CD4-positive, CD25-positive, alpha-beta regulatory T cell (primary cell): ENCODE data around the gene BCAN. TPM values are rescaled to one million over a fixed set of nuclear protein-coding genes. Genes with fewer than 3 reads are reported as not detected.
A peak's percentile ranks its signal among the peaks of the same experiment; 100 is the strongest.

ENCODE experiments used
- ATAC-seq, 2 donors: fragments of 150-1000 bp; cut with Tn5 transposase; one replicate each; pipeline ENCODE4 v1.10.0; 2021; ENCODE audit warnings: low read depth in 2 of 2, moderate number of reproducible peaks in 2 of 2, moderate library complexity in 1 of 2
- DNase-seq, 3 donors: peaks; one replicate each; pipeline versions ENCODE4 v3.0.0 to v3.0.0-alpha.2; 2012 to 2022; ENCODE audit warnings: mixed read lengths in 1 of 3
- H3K27ac ChIP-seq: one replicate; pipeline ENCODE4 v1.7.0; 2013; ENCODE audit warnings: mild to moderate bottlenecking, low read length; ENCODE audit not compliant: insufficient read depth, poor library complexity, severe bottlenecking
- H3K27me3 ChIP-seq: one replicate; pipeline ENCODE4 v1.7.0; 2013; ENCODE audit warnings: low read length; ENCODE audit not compliant: control insufficient read depth, insufficient read depth
- H3K36me3 ChIP-seq: one replicate; pipeline ENCODE4 v1.7.0; 2013; ENCODE audit warnings: mild to moderate bottlenecking, low read length, moderate library complexity; ENCODE audit not compliant: control insufficient read depth, insufficient read depth
- H3K4me1 ChIP-seq: 2 replicates; pipeline ENCODE4 v1.7.0; 2013; ENCODE audit warnings: mild to moderate bottlenecking, low read length; ENCODE audit not compliant: insufficient read depth, control insufficient read depth, poor library complexity, severe bottlenecking
- H3K4me3 ChIP-seq: one replicate; pipeline ENCODE4 v1.7.0; 2013; ENCODE audit warnings: low read depth, mild to moderate bottlenecking, low read length, moderate library complexity
- H3K9me3 ChIP-seq, 2 experiments: 1 replicate in 1 of 2; 2 replicates in 1 of 2; pipeline ENCODE4 v1.7.0; 2013; ENCODE audit warnings: low read length in 2 of 2, mild to moderate bottlenecking in 1 of 2, moderate library complexity in 1 of 2; ENCODE audit not compliant: control insufficient read depth in 2 of 2
- H3K27ac Mint-ChIP-seq, 3 donors: one replicate each; pipeline ENCODE4 v1.8.0; 2020 to 2022; ENCODE audit warnings: mild to moderate bottlenecking in 3 of 3, mixed read lengths in 3 of 3, moderate library complexity in 2 of 3
- H3K27me3 Mint-ChIP-seq: one replicate; pipeline ENCODE4 v1.8.0; 2022; ENCODE audit warnings: mild to moderate bottlenecking, mixed read lengths
- H3K36me3 Mint-ChIP-seq: one replicate; pipeline ENCODE4 v1.8.0; 2020; ENCODE audit warnings: mixed read lengths
- H3K4me1 Mint-ChIP-seq, 4 donors: one replicate each; pipeline ENCODE4 v1.8.0; 2020 to 2022; ENCODE audit warnings: mixed read lengths in 4 of 4, mild to moderate bottlenecking in 1 of 4
- H3K4me3 Mint-ChIP-seq, 4 donors: one replicate each; pipeline ENCODE4 v1.8.0; 2020 to 2022; ENCODE audit warnings: mild to moderate bottlenecking in 4 of 4, mixed read lengths in 4 of 4, moderate library complexity in 3 of 4
- H3K9me3 Mint-ChIP-seq, 7 donors: one replicate each; pipeline ENCODE4 v1.8.0; 2020 to 2022; ENCODE audit warnings: mixed read lengths in 7 of 7, mild to moderate bottlenecking in 3 of 7, moderate library complexity in 2 of 7
- polyA plus RNA-seq, 4 donors: library from polyadenylated mRNA; unstranded; fragments of 300-500 nt; fragmentation: Illumina TruSeq; gene quantifications; one replicate each; pipeline ENCODE4 v1.2.3, GENCODE V29; 2021
- total RNA-seq: library from RNA; stranded (reverse); gene quantifications from one replicate; pipeline ENCODE4 v1.2.3, GENCODE V29; 2022

The BCAN gene
- total and polyA plus RNA-seq, 5 donors from 2014 or later: not detected

GRCh38 chr1:156645666-156646065, 3.7 kb downstream of the BCAN start:
- Histone ChIP-seq H3K27ac (no peak overlapping the region), H3K27me3 (peaks cover 42% of the 10 kb centered on the region), H3K9me3 (no peaks in the 10 kb centered on the region), H3K4me1 (peaks cover 21% of the 10 kb centered on the region), H3K36me3 (no peaks in the 10 kb centered on the region), H3K4me3 (no peak overlapping the region)
- peaks cover 0 to 1% (median 0%) of the 10 kb centered on the region in 7 donors for H3K9me3 Mint-ChIP-seq
- DNase-seq (no peak), ATAC-seq (no peak)
- H3K36me3 Mint-ChIP-seq: peaks cover 4% of the 10 kb centered on the region
- H3K4me3 Mint-ChIP-seq: no peak overlapping the region
- peaks cover 81% of the 10 kb centered on the region for H3K27me3 Mint-ChIP-seq
- H3K27ac Mint-ChIP-seq: no peak overlapping the region
- peaks cover 0 to 30% (median 16%) of the 10 kb centered on the region in 4 donors for H3K4me1 Mint-ChIP-seq

GRCh38 chr1:156646738-156647211, 4.9 kb downstream of the BCAN start:
- DNase-seq (no peak), ATAC-seq (no peak)
- Mint-ChIP-seq H3K27me3 (peaks cover 72% of the 10 kb centered on the region), H3K9me3 (peaks cover 0 to 2% (median 0%) of the 10 kb centered on the region in 7 donors), H3K4me1 (peaks cover 0 to 23% (median 9%) of the 10 kb centered on the region in 4 donors), H3K36me3 (no peaks in the 10 kb centered on the region), H3K4me3 (no peak overlapping the region), H3K27ac (no peak overlapping the region)
- H3K27ac ChIP-seq: no peak overlapping the region
- no peak overlapping the region for H3K4me3 ChIP-seq
- no peaks in the 10 kb centered on the region for H3K9me3 ChIP-seq
- peaks cover 14% of the 10 kb centered on the region for H3K4me1 ChIP-seq
- H3K36me3 ChIP-seq: no peaks in the 10 kb centered on the region
- peaks cover 33% of the 10 kb centered on the region for H3K27me3 ChIP-seq

- H3K27me3 Mint-ChIP-seq: peaks cover 72% of the 10 kb centered on the region
- peaks cover 33% of the 10 kb centered on the region for H3K27me3 ChIP-seq
- ATAC-seq (no peak), DNase-seq (no peak)
- peaks cover 9% of the 10 kb centered on the region for H3K4me1 ChIP-seq
- H3K36me3 ChIP-seq: no peaks in the 10 kb centered on the region
- no peak overlapping the region for H3K27ac Mint-ChIP-seq
- peaks cover 0 to 2% (median 0%) of the 10 kb centered on the region in 7 donors for H3K9me3 Mint-ChIP-seq
- no peak overlapping the region for H3K4me3 ChIP-seq
- no peak overlapping the region for H3K4me3 Mint-ChIP-seq
- H3K4me1 Mint-ChIP-seq: peaks cover 0 to 24% (median 10%) of the 10 kb centered on the region in 4 donors
- H3K27ac ChIP-seq: no peak overlapping the region
- H3K9me3 ChIP-seq: no peaks in the 10 kb centered on the region
- peaks cover 3% of the 10 kb centered on the region for H3K36me3 Mint-ChIP-seq
Measured at GRCh38 chr1:156647351-156647750, 5.4 kb downstream of the BCAN start.

- H3K9me3 ChIP-seq: no peaks in the 10 kb centered on the region
- Mint-ChIP-seq H3K36me3 (peaks cover 3% of the 10 kb centered on the region), H3K27me3 (peaks cover 67% of the 10 kb centered on the region), H3K9me3 (peaks cover 0 to 4% (median 0%) of the 10 kb centered on the region in 7 donors), H3K4me3 (no peak overlapping the region), H3K27ac (peak overlapping the region in 1 of 3 donors; percentile 36), H3K4me1 (peaks cover 0 to 14% (median 5%) of the 10 kb centered on the region in 4 donors)
- H3K36me3 ChIP-seq: no peaks in the 10 kb centered on the region
- H3K4me1 ChIP-seq: peaks cover 4% of the 10 kb centered on the region
- H3K27me3 ChIP-seq: peaks cover 24% of the 10 kb centered on the region
- ATAC-seq (no peak), DNase-seq (no peak)
- H3K4me3 ChIP-seq: no peak overlapping the region
- no peak overlapping the region for H3K27ac ChIP-seq
Measured at GRCh38 chr1:156648496-156648895, 6.6 kb downstream of the BCAN start.

- DNase-seq (no peak), ATAC-seq (no peak)
- H3K4me3 Mint-ChIP-seq: no peak overlapping the region
- Histone ChIP-seq H3K4me1 (no peaks in the 10 kb centered on the region), H3K27ac (no peak overlapping the region), H3K27me3 (peaks cover 25% of the 10 kb centered on the region), H3K9me3 (no peaks in the 10 kb centered on the region), H3K36me3 (no peaks in the 10 kb centered on the region), H3K4me3 (no peak overlapping the region)
- peaks cover 0 to 4% (median 0%) of the 10 kb centered on the region in 7 donors for H3K9me3 Mint-ChIP-seq
- peaks cover 0 to 10% (median 1%) of the 10 kb centered on the region in 4 donors for H3K4me1 Mint-ChIP-seq
- peaks cover 64% of the 10 kb centered on the region for H3K27me3 Mint-ChIP-seq
- H3K27ac Mint-ChIP-seq: no peak overlapping the region
- peaks cover 3% of the 10 kb centered on the region for H3K36me3 Mint-ChIP-seq
Measured at GRCh38 chr1:156648951-156649350, 7.0 kb downstream of the BCAN start.

GRCh38 chr1:156652131-156652991, 10.4 kb downstream of the BCAN start:
- Mint-ChIP-seq H3K4me1 (peaks cover 0 to 14% (median 5%) of the 10 kb centered on the region in 4 donors), H3K27me3 (peaks cover 59% of the 10 kb centered on the region), H3K36me3 (peaks cover 3% of the 10 kb centered on the region), H3K27ac (peak overlapping the region in 1 of 3 donors; percentile 15), H3K4me3 (no peak overlapping the region), H3K9me3 (peaks cover 0 to 4% (median 0%) of the 10 kb centered on the region in 7 donors)
- Histone ChIP-seq H3K9me3 (no peaks in the 10 kb centered on the region), H3K36me3 (no peaks in the 10 kb centered on the region), H3K4me3 (no peak overlapping the region), H3K27me3 (peaks cover 27% of the 10 kb centered on the region), H3K4me1 (peaks cover 10% of the 10 kb centered on the region), H3K27ac (no peak overlapping the region)
- DNase-seq: no peak
- ATAC-seq: no peak

GRCh38 chr1:156652992-156653355, 11.1 kb downstream of the BCAN start:
- H3K4me3 ChIP-seq: no peak overlapping the region
- H3K27me3 ChIP-seq: peaks cover 25% of the 10 kb centered on the region
- Mint-ChIP-seq H3K36me3 (peaks cover 3% of the 10 kb centered on the region), H3K27ac (no peak overlapping the region), H3K27me3 (peaks cover 60% of the 10 kb centered on the region), H3K4me1 (peaks cover 0 to 20% (median 9%) of the 10 kb centered on the region in 4 donors), H3K9me3 (peaks cover 0 to 4% (median 0%) of the 10 kb centered on the region in 7 donors), H3K4me3 (peak overlapping the region in 1 of 4 donors; percentile 26)
- ATAC-seq (no peak), DNase-seq (no peak)
- peaks cover 16% of the 10 kb centered on the region for H3K4me1 ChIP-seq
- H3K9me3 ChIP-seq: no peaks in the 10 kb centered on the region
- H3K36me3 ChIP-seq: no peaks in the 10 kb centered on the region
- H3K27ac ChIP-seq: no peak overlapping the region
